ENCODE measurements around the gene RILP. TPM values are rescaled to one million over a fixed set of nuclear protein-coding genes. Genes with fewer than 3 reads are reported as not detected.

Gene RILP
- total RNA-seq, 2 donors from 2014 or later, result 16.1 to 38.9 TPM

- H3K27ac ChIP-seq, result peak within 1 kb of the TSS; percentile 64 to 77
- TF ChIP-seq CTCF (IDR thresholded peaks at IDR 0.05), result no peak
- peak; percentile 60 for ATAC-seq (ENCODE audit: insufficient number of reproducible peaks, low FRiP score, low read depth)
- H3K27me3 ChIP-seq (replicated peaks; ENCODE audit: insufficient read depth), result no peaks in the 10 kb centered on the region
- H3K4me3 ChIP-seq, result peak within 1 kb of the TSS; percentile 82
- H3K9me3 ChIP-seq, result no peaks in the 10 kb centered on the region
- no peaks in the 10 kb centered on the region for H3K36me3 ChIP-seq
- no peak for DNase-seq (ENCODE audit: low spot score)
- H3K4me1 ChIP-seq (ENCODE audit: control insufficient read depth in 1 of 2, low read depth in 2 of 2), result peaks cover 13 to 21% of the 10 kb centered on the region in 2 donors
Measured at GRCh38 chr17:1627982-1628855, 21.4 kb downstream of the RILP start, which contains the start of gene SLC43A2. Gene SLC43A2 (minus strand): TSS chr17:1628834. CDS start chr17:1627874, 960 bp downstream.

- peak overlapping the region; percentile 82 for H3K4me3 ChIP-seq
- DNase-seq (ENCODE audit: low spot score) (no peak), ATAC-seq (ENCODE audit: insufficient number of reproducible peaks, low FRiP score, low read depth) (no peak)
- peaks cover 13 to 21% of the 10 kb centered on the region in 2 donors for H3K4me1 ChIP-seq (ENCODE audit: control insufficient read depth in 1 of 2, low read depth in 2 of 2)
- peak overlapping the region in 1 of 2 donors; percentile 77 for H3K27ac ChIP-seq
- no peaks in the 10 kb centered on the region for H3K27me3 ChIP-seq (replicated peaks; ENCODE audit: insufficient read depth)
- no peak for TF ChIP-seq CTCF (IDR thresholded peaks at IDR 0.05)
- H3K36me3 ChIP-seq, result no peaks in the 10 kb centered on the region
- no peaks in the 10 kb centered on the region for H3K9me3 ChIP-seq
Measured at GRCh38 chr17:1627182-1627981, 22.3 kb downstream of the RILP start.

- no peaks in the 10 kb centered on the region for H3K27me3 ChIP-seq (replicated peaks; ENCODE audit: insufficient read depth)
- no peaks in the 10 kb centered on the region for H3K36me3 ChIP-seq
- H3K27ac ChIP-seq, result peak overlapping the region in 1 of 2 donors; percentile 30
- no peaks in the 10 kb centered on the region for H3K9me3 ChIP-seq
- no peak for ATAC-seq (ENCODE audit: insufficient number of reproducible peaks, low FRiP score, low read depth)
- H3K4me1 ChIP-seq (ENCODE audit: control insufficient read depth in 1 of 2, low read depth in 2 of 2), result peaks cover 13 to 21% of the 10 kb centered on the region in 2 donors
- H3K4me3 ChIP-seq, result peak overlapping the region; percentile 19
- TF ChIP-seq CTCF (IDR thresholded peaks at IDR 0.05), result no peak
- no peak for DNase-seq (ENCODE audit: low spot score)
Measured at GRCh38 chr17:1626333-1626732, 23.3 kb downstream of the RILP start.

- TF ChIP-seq CTCF (IDR thresholded peaks at IDR 0.05), result no peak
- H3K4me3 ChIP-seq, result no peak overlapping the region
- no peaks in the 10 kb centered on the region for H3K9me3 ChIP-seq
- no peaks in the 10 kb centered on the region for H3K36me3 ChIP-seq
- DNase-seq (ENCODE audit: low spot score), result no peak
- no peaks in the 10 kb centered on the region for H3K27me3 ChIP-seq (replicated peaks; ENCODE audit: insufficient read depth)
- peaks cover 13 to 21% of the 10 kb centered on the region in 2 donors for H3K4me1 ChIP-seq (ENCODE audit: control insufficient read depth in 1 of 2, low read depth in 2 of 2)
- no peak overlapping the region for H3K27ac ChIP-seq
- ATAC-seq (ENCODE audit: insufficient number of reproducible peaks, low FRiP score, low read depth), result no peak
Measured at GRCh38 chr17:1625581-1625980, 24.1 kb downstream of the RILP start.

GRCh38 chr17:1625053-1625452, 24.6 kb downstream of the RILP start:
- peaks cover 13 to 21% of the 10 kb centered on the region in 2 donors for H3K4me1 ChIP-seq (ENCODE audit: control insufficient read depth in 1 of 2, low read depth in 2 of 2)
- no peaks in the 10 kb centered on the region for H3K36me3 ChIP-seq
- DNase-seq (ENCODE audit: low spot score), result no peak
- H3K4me3 ChIP-seq, result no peak overlapping the region
- no peak for TF ChIP-seq CTCF (IDR thresholded peaks at IDR 0.05)
- no peaks in the 10 kb centered on the region for H3K27me3 ChIP-seq (replicated peaks; ENCODE audit: insufficient read depth)
- no peak for ATAC-seq (ENCODE audit: insufficient number of reproducible peaks, low FRiP score, low read depth)
- H3K27ac ChIP-seq, result no peak overlapping the region
- no peaks in the 10 kb centered on the region for H3K9me3 ChIP-seq

Data from thoracic aorta (tissue), 2 donors.